NCI-H446 treated with DMSO at 0.1 percent for 48 hours (cell line): ENCODE results near the gene DAW1.
"Not testable (repeated sequence)": the region's sequence is repeated elsewhere in the genome, so short reads cannot be mapped to it uniquely, and the experiment has no call there.

ENCODE experiments used
- DNase-seq: peaks from one replicate; lab custom pipeline; 2025; lab: John Stamatoyannopoulos, UW

Gene DAW1

DNA sequence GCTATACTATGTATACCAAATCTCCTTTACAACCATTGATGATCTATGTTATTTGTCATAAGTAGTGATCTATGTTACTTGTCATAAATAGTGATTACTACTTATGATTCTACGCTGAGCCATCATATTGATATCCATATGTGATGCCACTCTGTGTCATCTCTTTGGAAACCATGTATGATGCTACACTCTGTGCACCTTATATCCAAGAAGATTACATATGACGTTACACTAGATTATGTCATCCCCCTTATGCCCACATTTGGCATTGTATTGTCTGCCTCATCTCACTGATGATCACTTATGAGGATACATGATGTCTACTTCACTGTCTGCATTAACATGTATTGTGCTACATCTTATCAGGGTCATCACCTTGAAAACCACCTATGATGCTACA lies 42.9 kb downstream of the DAW1 start:
- DNase-seq: no peak

GRCh38 chr2:227921648-227922047 lies 50.2 kb downstream of the DAW1 start:
- no peak for DNase-seq

- no peak for DNase-seq
Observed at GRCh38 chr2:227932001-227932400, 60.6 kb downstream of the DAW1 start.

DNA sequence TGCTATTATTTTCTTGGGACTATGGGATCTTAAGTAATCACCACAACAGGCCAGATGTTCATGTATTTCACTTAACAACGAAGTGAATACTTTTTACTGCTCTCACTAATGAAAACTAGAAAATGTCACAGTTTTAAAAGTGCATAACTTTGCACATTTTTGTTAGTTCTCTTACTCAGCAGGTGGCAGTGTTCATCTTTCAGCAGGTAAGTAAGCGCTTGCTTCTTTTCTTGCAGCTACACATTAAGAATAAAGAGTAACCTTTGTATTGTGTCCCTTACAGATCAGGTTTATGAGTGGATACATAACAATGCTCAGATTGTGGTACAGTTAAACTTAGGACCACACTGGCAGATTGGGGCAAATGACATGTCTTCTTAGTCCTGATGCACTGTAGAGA lies 61.0 kb downstream of the DAW1 start:
- DNase-seq: no peak

DNA sequence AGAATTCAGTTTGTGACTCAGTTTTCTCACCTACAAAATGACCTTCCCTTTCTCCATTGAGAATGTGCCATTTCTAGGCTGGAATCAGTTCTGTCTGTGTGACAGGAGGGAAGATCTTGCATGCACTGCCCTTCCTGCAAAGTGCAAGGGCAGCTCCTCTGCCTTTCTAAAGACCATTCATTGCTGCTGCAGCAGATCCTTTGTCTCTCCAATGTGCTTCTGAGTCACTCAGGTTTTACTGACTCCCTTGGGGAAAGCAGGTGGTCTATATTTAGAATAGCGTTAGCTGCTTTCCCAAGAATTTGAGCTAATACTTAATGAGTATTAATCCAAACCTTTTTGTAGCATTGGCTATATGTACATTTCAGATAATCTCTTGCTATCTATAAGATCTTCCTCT lies 62.5 kb downstream of the DAW1 start:
- no peak for DNase-seq

DNA sequence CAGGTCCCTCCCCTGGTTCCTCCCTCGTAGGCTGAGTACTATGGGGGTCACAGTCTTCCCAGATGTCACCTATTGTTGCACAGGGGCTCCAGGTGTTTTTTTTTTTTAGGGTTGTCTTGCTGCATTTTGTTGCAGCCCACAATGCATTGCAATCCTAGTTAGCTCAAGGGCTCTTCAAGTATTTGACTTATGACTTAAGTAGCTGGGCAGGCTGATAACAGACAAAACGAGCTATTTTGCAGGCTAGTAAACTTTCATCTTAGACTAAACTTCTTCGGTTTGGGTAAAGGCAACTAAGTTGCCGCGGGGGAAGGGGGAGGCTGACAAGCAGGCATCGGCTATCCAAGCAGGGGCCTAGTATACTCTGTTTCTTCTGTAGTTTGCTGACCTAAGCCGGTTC lies 64.8 kb downstream of the DAW1 start:
- not testable (repeated sequence) for DNase-seq

GRCh38 chr2:227939271-227940027 lies 68.0 kb downstream of the DAW1 start:
- DNase-seq: no peak

- DNase-seq: no peak
Observed at GRCh38 chr2:227942021-227942420, 70.6 kb downstream of the DAW1 start.

- DNase-seq: no peak
Observed at GRCh38 chr2:227942965-227943364, 71.5 kb downstream of the DAW1 start.

DNA sequence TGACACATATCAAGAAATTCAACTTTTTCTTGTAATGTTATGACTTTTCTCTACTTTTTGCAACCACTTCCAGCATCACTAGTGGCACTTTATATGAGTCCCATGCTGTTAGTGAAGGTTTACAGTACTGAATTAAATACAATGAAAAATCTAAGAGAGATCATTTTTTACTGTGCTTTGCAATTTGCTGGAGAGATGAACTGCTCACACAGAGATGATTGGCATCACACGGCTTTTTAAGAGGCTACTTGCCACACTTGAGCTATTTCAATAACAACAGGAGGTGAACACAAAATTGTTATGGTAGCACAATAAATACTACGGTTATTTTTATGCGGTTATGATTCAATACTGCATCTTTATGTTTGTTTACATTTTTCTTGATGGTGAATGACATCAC lies 88.9 kb downstream of the DAW1 start:
- DNase-seq: no peak

GRCh38 chr2:227971619-227972230 lies 100.3 kb downstream of the DAW1 start:
- no peak for DNase-seq

GRCh38 chr2:227973241-227973640 lies 101.8 kb downstream of the DAW1 start:
- no peak for DNase-seq
